NT2/D1 (cell line): ENCODE data around the gene SLITRK4.

Experiments
- YY1 ChIP-seq: IDR thresholded peaks from 2 replicates; pipeline ENCODE4 v1.6.1; 2011; ENCODE audit not compliant: insufficient read length, insufficient read depth
- ZNF274 ChIP-seq: IDR thresholded peaks from 2 replicates; pipeline ENCODE4 v1.6.1; 2011; ENCODE audit warnings: mild to moderate bottlenecking, low read depth, low read length

- TF ChIP-seq ZNF274 (no peak), YY1 (no peak)
These were observed 12.8 kb upstream of the SLITRK4 start for GRCh38 chrX:143648705-143649104.
